PC-3 (cell line): Measurements from ENCODE around the gene RHCE. TPM values are rescaled to one million over a fixed set of nuclear protein-coding genes. Genes with fewer than 3 reads are reported as not detected.
A peak's percentile ranks its signal among the peaks of the same experiment; 100 is the strongest.

Source experiments
- ATAC-seq: fragments of 200-7000 bp; cut with Tn5 transposase; 2 replicates; pipeline ENCODE4 v1.9.1; 2020; ENCODE audit warnings: mild to moderate bottlenecking, moderate library complexity
- BruUV-seq: library from RNA; stranded (reverse); fragments of 400-500 nt; replicated peaks from 2 replicates; lab custom pipeline; 2021; lab: Mats Ljungman, UMichigan
- CTCF ChIA-PET: fragments of 300-600 bp; sonication (Branson Sonifier 250); formaldehyde crosslinking; loops from one replicate; lab custom pipeline; 2022; ENCODE audit warnings: antibody characterized with exemption; lab: Charles Lee
- POLR2A ChIA-PET: fragments of 300-600 bp; sonication (Branson Sonifier 250); formaldehyde crosslinking; loops from one replicate; lab custom pipeline; 2022; ENCODE audit warnings: antibody characterized with exemption; ENCODE audit not compliant: unreplicated experiment; lab: Charles Lee
- DNase-seq: peaks from one replicate; pipeline ENCODE4 v3.0.0-alpha.2; 2015
- H2AFZ ChIP-seq: fragments of 300-600 bp; sonication (generic); 2 replicates; pipeline ENCODE4 v1.6.0; 2016; ENCODE audit warnings: antibody characterized with exemption, low read length
- H3F3A ChIP-seq: fragments of 300-600 bp; sonication (generic); one replicate; pipeline ENCODE4 v1.6.0; 2017; ENCODE audit warnings: antibody characterized with exemption, low read length, control low read depth, mild to moderate bottlenecking; ENCODE audit not compliant: unreplicated experiment
- H3K27ac ChIP-seq: fragments of 300-600 bp; sonication (generic); 2 replicates; pipeline ENCODE4 v1.5.1; 2016; ENCODE audit warnings: mild to moderate bottlenecking, low read length
- H3K27me3 ChIP-seq: fragments of 300-600 bp; sonication (generic); 2 replicates; pipeline ENCODE4 v1.6.1; 2016; ENCODE audit warnings: low read length, mixed read lengths
- H3K36me3 ChIP-seq: fragments of 300-600 bp; sonication (generic); 2 replicates; pipeline ENCODE4 v1.6.1; 2016; ENCODE audit warnings: low read depth, mixed run types, low read length, mixed read lengths
- H3K4me1 ChIP-seq: fragments of 300-600 bp; sonication (generic); 2 replicates; pipeline ENCODE4 v1.5.1; 2016; ENCODE audit warnings: low read length; ENCODE audit not compliant: insufficient read depth
- H3K4me2 ChIP-seq: fragments of 300-600 bp; sonication (generic); 2 replicates; pipeline ENCODE4 v1.6.0; 2016; ENCODE audit warnings: low read length
- H3K4me3 ChIP-seq: fragments of 300-600 bp; sonication (generic); 2 replicates; pipeline ENCODE4 v1.5.1; 2016; ENCODE audit warnings: mild to moderate bottlenecking, low read length, mixed read lengths
- H3K79me2 ChIP-seq: fragments of 300-600 bp; sonication (generic); 2 replicates; pipeline ENCODE4 v1.6.1; 2017; ENCODE audit warnings: low read length, mixed read lengths
- H3K9ac ChIP-seq: fragments of 300-600 bp; sonication (generic); 2 replicates; pipeline ENCODE4 v1.6.0; 2016; ENCODE audit warnings: mild to moderate bottlenecking, low read length
- H3K9me2 ChIP-seq: fragments of 300-600 bp; sonication (generic); replicated peaks from 2 replicates; pipeline ENCODE4 v1.6.1; 2016; ENCODE audit warnings: mixed run types, low read length, mixed read lengths
- H3K9me3 ChIP-seq: fragments of 300-600 bp; sonication (generic); 2 replicates; pipeline ENCODE4 v1.6.1; 2016; ENCODE audit warnings: low read length, mixed read lengths
- H4K20me1 ChIP-seq: fragments of 300-600 bp; sonication (generic); 2 replicates; pipeline ENCODE4 v1.6.1; 2016; ENCODE audit warnings: low read length, mixed read lengths
- EZH2 ChIP-seq: fragments of 300-600 bp; sonication (generic); IDR thresholded peaks from one replicate; pipeline ENCODE4 v1.6.1; 2017; ENCODE audit warnings: antibody characterized with exemption, mild to moderate bottlenecking, low read length; ENCODE audit not compliant: unreplicated experiment
- EZH2phosphoT487 ChIP-seq: fragments of 300-600 bp; sonication (generic); IDR thresholded peaks from 2 replicates; pipeline ENCODE4 v1.6.1; 2018; ENCODE audit warnings: mild to moderate bottlenecking, antibody characterized with exemption, low read length, borderline replicate concordance
- intact Hi-C: fragments of 100-400 bp; cut with micrococcal nuclease; formaldehyde crosslinking; loops from 2 replicates; pipeline ENCODE4 v1.9.0; 2023
- total RNA-seq: library from RNA; depleted of rRNA; stranded (reverse); fragments of >200 nt; gene quantifications from 2 replicates; pipeline ENCODE4 v1.2.3, GENCODE V29; 2014
- TF ChIP-seq, protein P1 (sequence below): fragments of 300-600 bp; sonication (generic); conservative IDR thresholded peaks from 2 replicates; pipeline ENCODE4 v1.5.1; 2017; ENCODE audit warnings: antibody characterized with exemption, low read depth, mild to moderate bottlenecking, low read length

Gene RHCE
- total RNA-seq, 1 experiment from 2014 or later, result 1.1 TPM

DNA sequence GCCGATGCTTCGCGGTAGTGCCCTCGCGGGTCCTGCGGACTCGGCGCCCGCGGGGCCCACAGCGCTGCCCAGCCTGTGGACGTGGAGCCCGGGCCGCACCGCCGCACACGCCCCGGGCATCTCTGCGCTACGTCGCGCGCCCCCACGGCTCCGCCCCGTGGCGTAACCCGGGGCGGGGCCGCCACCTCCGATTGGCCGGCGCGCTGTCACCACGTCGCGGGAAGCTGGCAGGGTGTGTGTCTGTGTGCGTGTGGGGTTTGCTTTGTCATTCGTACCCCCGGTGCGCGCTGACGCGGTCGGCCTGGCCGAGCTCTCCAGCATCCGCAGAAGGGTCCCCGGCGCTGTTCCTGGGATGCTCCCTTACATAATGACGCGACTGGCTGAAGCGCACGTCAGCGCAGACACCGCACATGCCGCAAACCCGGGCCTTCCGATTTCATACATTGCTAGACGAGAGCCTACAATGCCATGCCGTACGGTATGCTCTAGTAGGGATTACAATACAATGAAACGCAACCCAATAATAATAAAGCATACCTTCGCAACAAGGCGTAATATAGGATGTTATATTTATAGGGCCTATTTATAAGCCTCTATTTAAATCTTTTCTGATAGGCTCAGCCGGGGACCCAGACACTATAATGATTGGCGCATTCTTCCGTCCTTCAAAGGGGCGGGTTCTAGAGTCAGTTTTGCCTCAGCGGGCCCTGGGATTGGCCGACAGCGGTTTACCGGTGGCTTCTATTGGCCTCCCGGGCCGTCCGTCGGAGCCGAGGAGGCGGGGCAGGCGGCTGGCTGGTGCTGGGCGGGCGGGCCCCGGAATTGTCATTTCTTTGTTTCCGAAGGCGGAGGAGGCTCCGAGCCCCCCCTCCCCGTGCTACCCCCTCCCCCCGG, 9.7 kb upstream of the RHCE start, which contains the start of gene MACO1:
MACO1 (plus strand) TSS at position 825 of the 894 bp plus-strand sequence. CDS start 202 bp downstream, outside the sequence.
- TF ChIP-seq EZH2 (no peak), EZH2phosphoT487 (no peak)
- TF ChIP-seq, protein P1, sequence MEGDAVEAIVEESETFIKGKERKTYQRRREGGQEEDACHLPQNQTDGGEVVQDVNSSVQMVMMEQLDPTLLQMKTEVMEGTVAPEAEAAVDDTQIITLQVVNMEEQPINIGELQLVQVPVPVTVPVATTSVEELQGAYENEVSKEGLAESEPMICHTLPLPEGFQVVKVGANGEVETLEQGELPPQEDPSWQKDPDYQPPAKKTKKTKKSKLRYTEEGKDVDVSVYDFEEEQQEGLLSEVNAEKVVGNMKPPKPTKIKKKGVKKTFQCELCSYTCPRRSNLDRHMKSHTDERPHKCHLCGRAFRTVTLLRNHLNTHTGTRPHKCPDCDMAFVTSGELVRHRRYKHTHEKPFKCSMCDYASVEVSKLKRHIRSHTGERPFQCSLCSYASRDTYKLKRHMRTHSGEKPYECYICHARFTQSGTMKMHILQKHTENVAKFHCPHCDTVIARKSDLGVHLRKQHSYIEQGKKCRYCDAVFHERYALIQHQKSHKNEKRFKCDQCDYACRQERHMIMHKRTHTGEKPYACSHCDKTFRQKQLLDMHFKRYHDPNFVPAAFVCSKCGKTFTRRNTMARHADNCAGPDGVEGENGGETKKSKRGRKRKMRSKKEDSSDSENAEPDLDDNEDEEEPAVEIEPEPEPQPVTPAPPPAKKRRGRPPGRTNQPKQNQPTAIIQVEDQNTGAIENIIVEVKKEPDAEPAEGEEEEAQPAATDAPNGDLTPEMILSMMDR, result no peak
- CTCF ChIA-PET, result no interaction called here

DNA sequence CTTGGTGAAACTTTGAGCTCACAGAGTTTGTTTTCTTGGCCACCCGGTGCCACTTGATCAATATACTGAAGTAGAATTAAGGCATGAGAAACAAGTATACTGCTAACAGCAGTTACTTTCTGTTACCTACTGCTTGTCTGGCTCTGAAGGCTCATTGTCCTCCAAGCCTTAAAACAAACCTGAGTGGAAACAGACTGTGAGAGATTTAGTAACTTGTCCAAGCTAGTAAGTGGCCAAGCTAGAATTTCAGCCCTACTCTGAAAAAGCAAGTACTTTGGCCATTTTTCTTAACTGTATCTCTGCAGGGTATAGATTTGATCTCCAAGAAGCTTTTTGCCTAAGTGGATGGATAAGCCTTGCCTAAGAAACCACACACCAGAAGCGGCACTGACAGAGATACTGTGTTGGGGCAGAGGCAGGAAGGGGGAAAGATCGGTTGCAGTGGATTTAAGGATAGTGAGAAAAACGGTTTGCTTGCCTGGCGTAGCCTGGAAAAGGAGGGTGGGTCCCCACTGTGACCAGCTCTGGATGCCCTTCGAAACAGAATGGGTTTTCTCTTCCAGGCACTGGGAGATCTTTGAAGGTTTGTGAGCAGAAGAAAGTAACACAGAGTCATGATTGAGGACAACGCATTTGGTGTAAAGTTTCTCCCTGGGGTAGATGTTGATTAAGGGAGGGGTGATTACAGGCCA, 8.0 kb upstream of the RHCE start:
- Histone ChIP-seq H4K20me1 (peaks cover 11% of the 10 kb centered on the region; the same call in 1 of the 2 replicates), H3F3A (no peaks in the 10 kb centered on the region), H3K4me1 (peaks cover 32% of the 10 kb centered on the region), H3K9me3 (no peaks in the 10 kb centered on the region), H3K36me3 (no peaks in the 10 kb centered on the region), H3K9me2 (no peaks in the 10 kb centered on the region), H3K4me2 (no peak overlapping the region), H3K79me2 (peaks cover 23% of the 10 kb centered on the region), H3K27me3 (no peaks in the 10 kb centered on the region), H2AFZ (no peak overlapping the region), H3K27ac (no peak overlapping the region), H3K9ac (no peak overlapping the region), H3K4me3 (no peak overlapping the region)
- intact Hi-C loops, result no loop called here
- CTCF ChIA-PET, result no interaction called here
- TF ChIP-seq, protein P1, result no peak
- TF ChIP-seq EZH2phosphoT487 (no peak), EZH2 (no peak)
- BruUV-seq, result no TSS peak
- ATAC-seq (no peak), DNase-seq (no peak)
- POLR2A ChIA-PET, result interaction anchor here (0.5 kb wide), 1 partner anchor 30 kb away, joined by 4 read pairs; no protein-coding TSS in a partner anchor

More for the DNA sequence above, 9.7 kb upstream of the RHCE start, which contains the start of gene MACO1:
- H3K9me3 ChIP-seq, result no peaks in the 10 kb centered on the region
- no peaks in the 10 kb centered on the region for H3K9me2 ChIP-seq
- DNase-seq (peak; percentile 97), ATAC-seq (peak; percentile 89)
- peak within 1 kb of the TSS; percentile 92 for H3K4me3 ChIP-seq
- H3K79me2 ChIP-seq, result peaks cover 40% of the 10 kb centered on the region
- peak within 1 kb of the TSS; percentile 84 for H2AFZ ChIP-seq
- no peaks in the 10 kb centered on the region for H3F3A ChIP-seq
- intact Hi-C loops, result loop anchor here (5.0 to 10.0 kb wide), 2 partner anchors 72 to 96 kb away; partner anchors contain the start of gene TMEM50A
- H3K9ac ChIP-seq, result peak within 1 kb of the TSS; percentile 84
- no peaks in the 10 kb centered on the region for H3K36me3 ChIP-seq
- peaks cover 34% of the 10 kb centered on the region for H3K4me1 ChIP-seq
- BruUV-seq, result no TSS peak
- no peaks in the 10 kb centered on the region for H3K27me3 ChIP-seq
- peak within 1 kb of the TSS; percentile 93 for H3K4me2 ChIP-seq
- H4K20me1 ChIP-seq, result peaks cover 14% of the 10 kb centered on the region; the same call in 1 of the 2 replicates
- H3K27ac ChIP-seq, result peak within 1 kb of the TSS; percentile 63
- POLR2A ChIA-PET, result no interaction called here
